IMR-90 (cell line): Measurements from ENCODE around the gene GPR65. TPM values are rescaled to one million over a fixed set of nuclear protein-coding genes. Genes with fewer than 3 reads are reported as not detected.

ENCODE experiments used
- ATAC-seq: fragments of 200-7000 bp; cut with Tn5 transposase; 2 replicates; pipeline ENCODE4 v1.9.1; 2020; ENCODE audit warnings: low read depth, mild to moderate bottlenecking, moderate library complexity
- BruUV-seq: library from RNA; stranded (reverse); fragments of 400-500 nt; replicated peaks from 2 replicates; lab custom pipeline; 2021; lab: Mats Ljungman, UMichigan
- CTCF ChIA-PET: fragments of 300-600 bp; formaldehyde crosslinking; extraction: SDS; loops from one replicate; lab custom pipeline; 2021; ENCODE audit warnings: antibody characterized with exemption; lab: Yijun Ruan, JAX
- POLR2A ChIA-PET: fragments of 300-600 bp; sonication (Branson Sonifier 250); formaldehyde crosslinking; loops from one replicate; lab custom pipeline; 2022; ENCODE audit warnings: antibody characterized with exemption; ENCODE audit not compliant: unreplicated experiment; lab: Charles Lee
- DNase-seq: peaks from one replicate; pipeline ENCODE4 v3.0.0; 2013
- H2AFZ ChIP-seq: replicated peaks from 2 replicates; pipeline ENCODE3; 2013; ENCODE audit warnings: low read length, mild to moderate bottlenecking; ENCODE audit not compliant: poor library complexity
- H2AK5ac ChIP-seq: 2 replicates; pipeline ENCODE4 v1.6.1; 2013; ENCODE audit warnings: low read depth, low read length, inconsistent platforms
- H2AK9ac ChIP-seq: replicated peaks from 2 replicates; pipeline ENCODE3; 2013; ENCODE audit warnings: mild to moderate bottlenecking, low read depth, low read length, moderate library complexity; ENCODE audit not compliant: poor library complexity
- H2BK120ac ChIP-seq: 2 replicates; pipeline ENCODE4 v1.6.1; 2013; ENCODE audit warnings: low read depth, low read length, inconsistent platforms
- H2BK15ac ChIP-seq: 3 replicates; pipeline ENCODE4 v1.6.1; 2013; ENCODE audit warnings: low read depth, low read length, inconsistent platforms
- H2BK20ac ChIP-seq: 2 replicates; pipeline ENCODE4 v1.6.1; 2013; ENCODE audit warnings: low read depth, mild to moderate bottlenecking, inconsistent platforms, low read length, moderate library complexity
- H2BK5ac ChIP-seq: 2 replicates; pipeline ENCODE4 v1.6.1; 2013; ENCODE audit warnings: mild to moderate bottlenecking, low read depth, low read length, inconsistent platforms; ENCODE audit not compliant: poor library complexity, severe bottlenecking
- H3K14ac ChIP-seq: replicated peaks from 2 replicates; pipeline ENCODE4 v1.6.1; 2013; ENCODE audit warnings: low read depth, low read length, inconsistent platforms
- H3K18ac ChIP-seq: 2 replicates; pipeline ENCODE4 v1.6.1; 2013; ENCODE audit warnings: low read depth, low read length, control low read depth
- H3K23ac ChIP-seq: 2 replicates; pipeline ENCODE4 v1.6.1; 2013; ENCODE audit warnings: low read depth, low read length, inconsistent platforms
- H3K27ac ChIP-seq: 2 replicates; pipeline ENCODE4 v1.5.1; 2013; ENCODE audit warnings: mild to moderate bottlenecking, control low read depth, low read length; ENCODE audit not compliant: insufficient read depth
- H3K27me3 ChIP-seq: 2 replicates; pipeline ENCODE4 v1.6.1; 2013; ENCODE audit warnings: low read length; ENCODE audit not compliant: control insufficient read depth, insufficient read depth
- H3K36me3 ChIP-seq: 2 replicates; pipeline ENCODE4 v1.6.1; 2013; ENCODE audit warnings: low read length, mixed read lengths; ENCODE audit not compliant: control insufficient read depth, insufficient read depth
- H3K4ac ChIP-seq: 2 replicates; pipeline ENCODE4 v1.6.1; 2013; ENCODE audit warnings: low read depth, low read length, inconsistent platforms
- H3K4me1 ChIP-seq: 2 replicates; pipeline ENCODE4 v1.6.1; 2013; ENCODE audit warnings: low read length, mixed read lengths; ENCODE audit not compliant: control insufficient read depth, insufficient read depth
- H3K4me2 ChIP-seq: 2 replicates; pipeline ENCODE4 v1.6.1; 2013; ENCODE audit warnings: low read depth, mild to moderate bottlenecking, control low read depth, low read length, moderate library complexity
- H3K4me3 ChIP-seq: 2 replicates; pipeline ENCODE4 v1.5.1; 2013; ENCODE audit warnings: low read depth, mild to moderate bottlenecking, control low read depth, low read length, moderate library complexity; ENCODE audit not compliant: insufficient read depth
- H3K56ac ChIP-seq: 2 replicates; pipeline ENCODE4 v1.6.1; 2013; ENCODE audit warnings: low read length, inconsistent platforms; ENCODE audit not compliant: insufficient read depth; ENCODE audit errors: extremely low read depth
- H3K79me1 ChIP-seq, 2 experiments: 2 replicates each; pipeline ENCODE4 v1.6.1; 2013; ENCODE audit warnings: low read length in 2 of 2, inconsistent platforms in 1 of 2, low read depth in 1 of 2
- H3K9ac ChIP-seq: 2 replicates; pipeline ENCODE4 v1.6.1; 2013; ENCODE audit warnings: low read depth, low read length, control low read depth
- H3K9me1 ChIP-seq: 2 replicates; pipeline ENCODE4 v1.6.1; 2013; ENCODE audit warnings: low read length, inconsistent platforms; ENCODE audit not compliant: insufficient read depth
- H3K9me3 ChIP-seq: 2 replicates; pipeline ENCODE4 v1.6.1; 2013; ENCODE audit warnings: low read length; ENCODE audit not compliant: control insufficient read depth, insufficient read depth
- H4K20me1 ChIP-seq: 2 replicates; pipeline ENCODE4 v1.6.1; 2013; ENCODE audit warnings: low read length, inconsistent platforms; ENCODE audit not compliant: insufficient read depth
- H4K5ac ChIP-seq: 2 replicates; pipeline ENCODE4 v1.6.1; 2013; ENCODE audit warnings: mild to moderate bottlenecking, low read depth, low read length, control low read depth
- H4K8ac ChIP-seq, 2 experiments: 2 replicates each; pipeline ENCODE4 v1.6.1; 2013; ENCODE audit warnings: low read depth in 2 of 2, low read length in 2 of 2, control low read depth in 1 of 2, inconsistent platforms in 1 of 2
- H4K91ac ChIP-seq: 2 replicates; pipeline ENCODE4 v1.6.1; 2013; ENCODE audit warnings: low read depth, low read length, inconsistent platforms; ENCODE audit not compliant: insufficient read depth
- BHLHE40 ChIP-seq: fragments of 150-350 bp; IDR thresholded peaks from 2 replicates; pipeline ENCODE4 v1.6.1; 2016; ENCODE audit warnings: mild to moderate bottlenecking, low read depth, low read length
- CHD1 ChIP-seq: IDR thresholded peaks from 2 replicates; pipeline ENCODE4 v1.6.1; 2012; ENCODE audit warnings: low read depth, low read length, improper control_type of control experiment
- MAFK ChIP-seq: IDR thresholded peaks from 2 replicates; pipeline ENCODE4 v1.6.1; 2012; ENCODE audit warnings: low read depth, low read length, improper control_type of control experiment
- MXI1 ChIP-seq: IDR thresholded peaks from 2 replicates; pipeline ENCODE4 v1.6.1; 2012; ENCODE audit warnings: low read depth, mild to moderate bottlenecking, low read length, moderate library complexity, borderline replicate concordance
- RAD21 ChIP-seq: IDR thresholded peaks from 2 replicates; pipeline ENCODE4 v1.6.1; 2012; ENCODE audit warnings: low read length, improper control_type of control experiment
- RCOR1 ChIP-seq: IDR thresholded peaks from 2 replicates; pipeline ENCODE4 v1.6.1; 2012; ENCODE audit warnings: mild to moderate bottlenecking, low read length, improper control_type of control experiment; ENCODE audit not compliant: insufficient replicate concordance
- WGBS, 2 experiments: methylation state at CpG; one replicate each; pipeline versions ENCODE4 v1.1.5 to v1.1.7; 2013; ENCODE audit warnings: missing lambda C conversion rate in 2 of 2; ENCODE audit not compliant: insufficient read length in 1 of 2; ENCODE audit errors: extremely low coverage in 2 of 2; 5-methylcytosine and 5-hydroxymethylcytosine counted together
- dilution Hi-C: fragments of 300-500 bp; cut with HindIII; formaldehyde crosslinking; loops from one replicate; pipeline ENCODE4 v1.14.3; 2018; ENCODE audit warnings: low sequenced_read_pairs; ENCODE audit not compliant: unreplicated experiment
- in situ Hi-C: fragments of 300-500 bp; cut with MboI; formaldehyde crosslinking; loops from 3 replicates; pipeline ENCODE4 v1.14.3; 2019; ENCODE audit warnings: low sequenced_read_pairs, inconsistent platforms, mixed read lengths
- intact Hi-C: fragments of 100-400 bp; cut with micrococcal nuclease; formaldehyde crosslinking; loops from 2 replicates; pipeline ENCODE4 v1.10.0; 2022
- polyA plus RNA-seq, 3 experiments: library from polyadenylated mRNA; depleted of rRNA; stranded (reverse); fragments of >200 nt; gene quantifications; 2 replicates each; pipeline ENCODE4 v1.2.3, GENCODE V29; 2012; ENCODE audit warnings: low replicate concordance in 1 of 3
- total RNA-seq: library from RNA; depleted of rRNA; stranded (reverse); fragments of >200 nt; gene quantifications from 2 replicates; pipeline ENCODE4 v1.2.3, GENCODE V29; 2012
- TF ChIP-seq, protein P1 (sequence below): conservative IDR thresholded peaks from 2 replicates; pipeline ENCODE4 v1.5.1; 2012; ENCODE audit warnings: mild to moderate bottlenecking, low read depth, low read length, improper control_type of control experiment

The GPR65 gene
- total and polyA plus RNA-seq, 2 of the 4 experiments (the other 2 are of a cell fraction), result 0.05 to 0.18 TPM

DNA sequence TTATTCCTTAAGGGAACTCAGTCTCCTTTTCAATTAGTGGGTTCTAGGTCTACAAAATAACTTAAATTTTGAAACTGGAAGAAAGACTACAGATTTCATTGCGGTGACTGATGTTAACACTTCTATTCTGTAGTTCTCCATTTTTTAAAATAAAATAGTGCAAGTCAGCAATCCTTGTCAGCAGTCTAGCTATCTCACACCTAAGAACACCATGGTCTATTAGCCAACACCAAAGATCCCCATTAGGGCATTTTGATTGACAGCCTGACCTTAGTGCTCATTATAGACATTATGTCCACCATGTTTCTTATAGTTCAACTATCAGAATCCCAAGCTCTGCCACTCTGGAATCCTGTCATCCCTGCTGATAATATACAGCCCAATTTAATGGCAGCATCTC is 27.4 kb downstream of the GPR65 start:
- intact Hi-C loops, result no loop called here

More for the DNA sequence above, 27.4 kb downstream of the GPR65 start:
- Histone ChIP-seq H3K36me3 (no peaks in the 10 kb centered on the region), H3K4ac (no peak overlapping the region), H2BK5ac (no peak overlapping the region), H3K27ac (no peak overlapping the region), H3K56ac (no peak overlapping the region), H3K4me1 (no peaks in the 10 kb centered on the region), H3K23ac (no peak overlapping the region), H2AK5ac (no peak overlapping the region), H2BK120ac (no peak overlapping the region), H3K9me1 (no peaks in the 10 kb centered on the region), H4K8ac (no peak overlapping the region), H3K9ac (no peak overlapping the region), H4K91ac (no peak overlapping the region), H3K79me1 (no peaks in the 10 kb centered on the region), H3K4me2 (no peak overlapping the region), H4K5ac (no peak overlapping the region), H3K14ac (no peak overlapping the region), H2AK9ac (no peak overlapping the region), H3K27me3 (no peaks in the 10 kb centered on the region), H3K9me3 (no peaks in the 10 kb centered on the region), H4K20me1 (no peaks in the 10 kb centered on the region), H2BK20ac (no peak overlapping the region), H3K18ac (no peak overlapping the region), H2BK15ac (no peak overlapping the region), H3K4me3 (no peak overlapping the region), H2AFZ (no peak overlapping the region)
- dilution Hi-C loops (no loop called here), in situ Hi-C loops (no loop called here)
- TF ChIP-seq, protein P1, sequence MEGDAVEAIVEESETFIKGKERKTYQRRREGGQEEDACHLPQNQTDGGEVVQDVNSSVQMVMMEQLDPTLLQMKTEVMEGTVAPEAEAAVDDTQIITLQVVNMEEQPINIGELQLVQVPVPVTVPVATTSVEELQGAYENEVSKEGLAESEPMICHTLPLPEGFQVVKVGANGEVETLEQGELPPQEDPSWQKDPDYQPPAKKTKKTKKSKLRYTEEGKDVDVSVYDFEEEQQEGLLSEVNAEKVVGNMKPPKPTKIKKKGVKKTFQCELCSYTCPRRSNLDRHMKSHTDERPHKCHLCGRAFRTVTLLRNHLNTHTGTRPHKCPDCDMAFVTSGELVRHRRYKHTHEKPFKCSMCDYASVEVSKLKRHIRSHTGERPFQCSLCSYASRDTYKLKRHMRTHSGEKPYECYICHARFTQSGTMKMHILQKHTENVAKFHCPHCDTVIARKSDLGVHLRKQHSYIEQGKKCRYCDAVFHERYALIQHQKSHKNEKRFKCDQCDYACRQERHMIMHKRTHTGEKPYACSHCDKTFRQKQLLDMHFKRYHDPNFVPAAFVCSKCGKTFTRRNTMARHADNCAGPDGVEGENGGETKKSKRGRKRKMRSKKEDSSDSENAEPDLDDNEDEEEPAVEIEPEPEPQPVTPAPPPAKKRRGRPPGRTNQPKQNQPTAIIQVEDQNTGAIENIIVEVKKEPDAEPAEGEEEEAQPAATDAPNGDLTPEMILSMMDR, result no peak
- TF ChIP-seq MAFK (peak; percentile 74), BHLHE40 (no peak), RAD21 (no peak), CHD1 (no peak), RCOR1 (no peak), MXI1 (no peak)
- ChIA-PET POLR2A (no interaction called here), CTCF (interaction anchor here (0.6 kb wide), 1 partner anchor 336 kb away, joined by 3 read pairs; no protein-coding TSS in a partner anchor)
- DNase-seq (no peak), ATAC-seq (no peak)
- WGBS, 2 experiments, result no CpG with 5 or more reads among the region's 1 CpG
- no TSS peak for BruUV-seq
